Stimulated activated naive B cell treated with anti-CD40 and anti-IgM and Interleukin-4, amounts not matched to agents 10 μg/mL and 1 μg/mL and 100 μg/mL, for 72 hours (primary cell): ENCODE results near the gene MKI67.

Experiments
- ATAC-seq, 2 donors: fragments of 150-1000 bp; cut with Tn5 transposase; replicated peaks; 2 replicates each; pipeline ENCODE4 v1.10.0; 2021; ENCODE audit warnings: moderate library complexity in 1 of 2
- DNase-seq: peaks from one replicate; pipeline ENCODE4 v3.0.0; 2021
- H3K27ac Mint-ChIP-seq: one replicate; pipeline ENCODE4 v1.8.0; 2022; ENCODE audit warnings: mild to moderate bottlenecking, mixed read lengths
- H3K27me3 Mint-ChIP-seq, 2 donors: one replicate each; pipeline ENCODE4 v1.8.0; 2022; ENCODE audit warnings: mixed read lengths in 2 of 2
- H3K36me3 Mint-ChIP-seq, 2 donors: one replicate each; pipeline ENCODE4 v1.8.0; 2022; ENCODE audit warnings: mixed read lengths in 2 of 2, mild to moderate bottlenecking in 1 of 2
- H3K4me1 Mint-ChIP-seq, 2 donors: one replicate each; pipeline ENCODE4 v1.8.0; 2022; ENCODE audit warnings: mixed read lengths in 2 of 2, mild to moderate bottlenecking in 1 of 2
- H3K4me3 Mint-ChIP-seq, 2 donors: one replicate each; pipeline ENCODE4 v1.8.0; 2022; ENCODE audit warnings: mild to moderate bottlenecking in 2 of 2, mixed read lengths in 2 of 2, moderate library complexity in 1 of 2
- H3K9me3 Mint-ChIP-seq, 2 donors: one replicate each; pipeline ENCODE4 v1.8.0; 2022; ENCODE audit warnings: mixed read lengths in 2 of 2, mild to moderate bottlenecking in 1 of 2

MKI67 gene

DNA sequence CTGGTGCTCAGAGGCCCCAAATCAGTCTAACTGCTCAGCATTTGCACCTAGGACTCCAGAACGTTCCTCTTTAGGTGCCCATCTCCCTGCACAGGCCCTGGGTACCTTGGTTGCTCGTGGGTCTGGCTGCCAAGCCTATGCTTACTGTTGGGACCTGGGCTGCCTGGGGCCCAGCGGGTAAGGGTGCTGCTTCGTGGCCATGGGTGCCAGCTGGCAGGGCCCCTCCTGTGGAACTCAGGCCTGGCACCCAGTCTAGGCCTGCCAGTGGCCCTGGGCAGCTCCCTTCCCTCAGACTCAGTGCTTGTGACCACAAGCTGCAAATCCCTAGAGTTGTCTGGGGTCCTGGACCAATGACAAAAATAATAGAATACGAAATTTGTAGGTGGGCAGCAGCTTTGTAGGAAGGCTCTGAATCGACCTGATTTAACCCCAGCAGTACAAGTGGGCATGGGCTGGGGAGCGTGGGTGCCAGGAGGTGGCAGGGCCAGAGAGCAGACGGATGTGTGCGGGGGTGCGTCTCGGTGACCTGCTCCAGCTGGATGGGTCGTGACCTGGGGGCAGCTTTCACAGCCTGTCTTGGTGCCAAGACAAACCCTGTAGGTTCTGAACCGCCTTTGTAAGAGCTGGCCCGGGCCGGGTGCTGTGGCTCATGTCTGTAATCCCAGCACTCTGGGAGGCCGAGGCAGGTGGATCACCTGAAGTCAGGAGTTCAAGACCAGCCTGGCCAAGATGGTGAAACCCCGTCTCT is 69.7 kb downstream of the MKI67 start:
- Mint-ChIP-seq H3K4me3 (no peak overlapping the region), H3K36me3 (peaks cover 62 to 74% of the 10 kb centered on the region in 2 donors)

DNA sequence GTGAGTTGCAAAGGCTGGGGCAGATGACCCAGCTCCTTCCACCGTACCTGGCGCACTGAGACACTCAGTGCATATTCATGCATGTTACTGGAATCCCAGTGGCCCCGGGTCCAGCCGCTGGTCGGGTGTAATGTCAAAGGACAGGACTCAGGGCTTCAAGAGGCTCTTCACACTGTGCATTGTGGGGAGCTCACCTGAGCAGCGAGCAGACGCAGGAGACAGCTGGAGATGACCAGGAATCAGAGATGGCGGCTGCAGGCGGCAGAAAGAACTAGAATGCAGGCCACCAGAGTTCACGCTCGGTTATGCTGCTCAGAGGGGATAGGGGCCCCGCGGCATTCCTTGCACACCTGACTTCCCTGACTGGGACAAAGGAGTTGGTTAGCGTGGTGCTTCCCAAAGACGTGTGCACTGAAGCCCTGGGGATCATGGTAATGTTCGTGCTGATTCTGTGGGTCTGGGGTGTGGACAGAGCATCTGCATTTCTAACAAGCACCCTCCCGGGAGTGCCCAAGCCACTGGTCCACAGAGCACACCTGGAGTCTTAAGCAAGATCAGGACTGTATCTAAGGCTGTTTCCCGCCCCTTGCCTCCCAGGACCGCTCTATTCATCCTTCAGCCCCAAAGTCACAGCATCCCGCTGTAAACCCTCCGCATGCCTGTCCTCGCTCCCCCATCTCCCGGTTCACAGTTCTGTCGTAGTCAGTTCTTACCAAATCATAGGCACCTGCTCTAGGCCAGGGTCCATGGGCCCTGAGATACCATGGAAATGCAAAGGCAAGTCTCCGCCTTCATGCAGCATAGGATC is 71.0 kb downstream of the MKI67 start:
- Mint-ChIP-seq H3K9me3 (no peaks in the 10 kb centered on the region), H3K4me3 (no peak overlapping the region), H3K36me3 (peaks cover 65 to 71% of the 10 kb centered on the region in 2 donors), H3K27me3 (no peaks in the 10 kb centered on the region), H3K4me1 (peaks cover 25 to 50% of the 10 kb centered on the region in 2 donors), H3K27ac (no peak overlapping the region)
- no peak for ATAC-seq
- no peak for DNase-seq

More for the DNA sequence above, 69.7 kb downstream of the MKI67 start:
- no peak for ATAC-seq
- H3K9me3 Mint-ChIP-seq: no peaks in the 10 kb centered on the region
- no peak overlapping the region for H3K27ac Mint-ChIP-seq
- H3K4me1 Mint-ChIP-seq: peaks cover 21 to 47% of the 10 kb centered on the region in 2 donors
- DNase-seq: no peak
- H3K27me3 Mint-ChIP-seq: no peaks in the 10 kb centered on the region

DNA sequence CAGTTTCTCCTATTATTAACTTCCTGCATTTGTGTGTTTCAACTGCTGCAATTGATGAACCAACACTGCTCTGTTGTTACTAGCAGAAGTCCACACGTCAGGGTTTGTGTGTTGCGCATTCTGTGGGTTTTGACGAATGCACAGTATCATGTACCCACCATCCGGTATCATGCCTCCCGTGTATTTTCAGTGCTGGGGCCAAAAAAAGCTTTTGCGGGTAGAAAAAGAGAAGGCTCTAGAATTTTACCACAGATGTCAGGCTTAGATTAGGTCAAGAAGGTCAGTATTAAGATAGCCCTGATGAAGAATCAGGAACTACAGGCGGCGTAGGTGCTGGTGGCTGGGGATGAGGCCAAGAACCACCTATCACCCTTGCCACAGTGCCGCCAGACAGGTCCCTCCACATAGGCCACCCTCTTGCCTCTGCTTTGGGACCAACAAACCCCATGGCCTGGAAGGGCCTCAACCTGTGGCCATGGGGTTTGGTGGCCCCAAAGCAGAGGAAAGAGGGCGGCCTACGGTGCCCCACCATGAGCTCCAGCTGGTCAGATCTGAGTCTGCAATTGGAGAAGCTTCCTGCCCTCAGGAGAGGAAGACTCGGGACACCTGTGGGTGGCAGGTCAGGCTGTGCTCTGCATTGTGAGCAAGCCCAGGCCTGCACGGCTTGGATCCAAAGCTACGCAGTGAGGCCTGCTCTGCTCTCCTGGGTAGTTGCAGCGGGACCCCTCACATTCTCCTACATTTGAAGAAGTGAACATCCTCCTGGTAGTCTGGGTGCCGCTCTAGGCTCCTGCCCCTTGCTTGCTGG is 71.9 kb downstream of the MKI67 start:
- Mint-ChIP-seq H3K4me1 (peaks cover 28 to 51% of the 10 kb centered on the region in 2 donors), H3K27ac (no peak overlapping the region), H3K36me3 (peaks cover 62 to 72% of the 10 kb centered on the region in 2 donors)

DNA sequence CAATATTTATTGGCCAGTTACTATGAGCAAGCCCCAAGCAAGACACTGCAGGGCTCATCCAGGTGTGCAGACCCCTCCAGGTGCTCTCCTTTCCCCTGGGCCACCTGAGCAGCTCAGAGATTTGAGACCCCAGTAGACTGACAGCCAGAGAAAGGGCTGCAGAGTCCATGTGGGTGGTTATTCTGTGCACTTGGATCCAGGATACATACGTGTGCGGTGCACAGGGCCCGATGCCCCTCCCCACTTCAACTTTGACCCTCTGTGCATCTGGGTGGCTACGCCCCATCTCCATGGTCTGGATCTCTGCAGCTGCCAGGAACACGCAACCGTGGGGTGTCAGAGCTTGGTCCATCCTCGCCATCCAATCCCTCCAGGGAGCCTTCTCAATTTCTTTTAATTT is 72.9 kb downstream of the MKI67 start:
- ATAC-seq: no peak
- Mint-ChIP-seq H3K36me3 (peaks cover 58 to 76% of the 10 kb centered on the region in 2 donors), H3K4me1 (peaks cover 31 to 51% of the 10 kb centered on the region in 2 donors), H3K4me3 (no peak overlapping the region), H3K27ac (no peak overlapping the region), H3K27me3 (no peaks in the 10 kb centered on the region), H3K9me3 (no peaks in the 10 kb centered on the region)
- DNase-seq: no peak

More for the DNA sequence above, 71.9 kb downstream of the MKI67 start:
- H3K27me3 Mint-ChIP-seq: no peaks in the 10 kb centered on the region
- DNase-seq: no peak
- no peak for ATAC-seq
- no peaks in the 10 kb centered on the region for H3K9me3 Mint-ChIP-seq
- no peak overlapping the region for H3K4me3 Mint-ChIP-seq

DNA sequence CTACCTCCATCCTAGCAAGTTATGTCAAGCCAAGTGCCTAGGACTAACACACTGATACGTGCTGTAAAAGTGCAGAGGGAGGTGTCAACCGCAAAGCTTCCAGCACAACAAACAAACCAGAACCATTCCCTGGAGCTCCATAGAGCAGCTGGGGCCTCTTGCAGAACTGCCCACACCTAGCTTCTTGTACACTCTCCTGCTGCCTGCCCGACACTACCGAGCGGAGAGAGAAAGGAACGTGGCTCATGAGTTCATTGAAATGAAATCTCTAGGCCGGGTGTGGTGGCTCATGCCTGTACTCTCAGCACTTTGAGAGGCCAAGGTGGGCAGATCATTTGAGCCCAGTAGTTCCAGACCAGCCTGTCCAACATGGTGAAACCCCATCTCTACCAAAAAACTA is 73.5 kb downstream of the MKI67 start:
- H3K27ac Mint-ChIP-seq: no peak overlapping the region
- DNase-seq (no peak), ATAC-seq (no peak)
- no peaks in the 10 kb centered on the region for H3K9me3 Mint-ChIP-seq
- H3K4me3 Mint-ChIP-seq: no peak overlapping the region
- peaks cover 32 to 51% of the 10 kb centered on the region in 2 donors for H3K4me1 Mint-ChIP-seq
- H3K27me3 Mint-ChIP-seq: no peaks in the 10 kb centered on the region
- H3K36me3 Mint-ChIP-seq: peaks cover 53 to 71% of the 10 kb centered on the region in 2 donors

DNA sequence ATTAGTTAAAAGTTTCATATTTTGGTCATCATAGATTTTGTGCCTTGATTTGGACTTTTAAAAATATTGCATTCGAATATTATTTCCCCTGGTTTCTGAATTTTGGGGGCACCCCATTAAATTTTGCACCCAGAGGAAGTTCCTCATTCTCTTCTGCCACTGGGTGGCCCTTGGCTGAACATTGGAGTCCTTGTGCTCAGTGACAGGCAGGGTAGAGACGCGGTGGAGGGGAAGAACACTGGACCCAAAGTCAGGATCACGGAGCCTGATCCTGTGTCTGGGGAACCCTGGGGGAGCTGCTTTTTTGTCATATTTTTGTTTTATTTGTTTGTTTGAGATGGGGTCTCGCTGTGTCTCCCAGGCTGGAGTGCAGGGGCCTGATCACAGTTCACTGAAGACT is 74.7 kb downstream of the MKI67 start:
- Mint-ChIP-seq H3K27ac (no peak overlapping the region), H3K9me3 (no peaks in the 10 kb centered on the region), H3K27me3 (no peaks in the 10 kb centered on the region), H3K36me3 (peaks cover 42 to 66% of the 10 kb centered on the region in 2 donors), H3K4me3 (no peak overlapping the region), H3K4me1 (peaks cover 34 to 59% of the 10 kb centered on the region in 2 donors)
- ATAC-seq (no peak), DNase-seq (no peak)

DNA sequence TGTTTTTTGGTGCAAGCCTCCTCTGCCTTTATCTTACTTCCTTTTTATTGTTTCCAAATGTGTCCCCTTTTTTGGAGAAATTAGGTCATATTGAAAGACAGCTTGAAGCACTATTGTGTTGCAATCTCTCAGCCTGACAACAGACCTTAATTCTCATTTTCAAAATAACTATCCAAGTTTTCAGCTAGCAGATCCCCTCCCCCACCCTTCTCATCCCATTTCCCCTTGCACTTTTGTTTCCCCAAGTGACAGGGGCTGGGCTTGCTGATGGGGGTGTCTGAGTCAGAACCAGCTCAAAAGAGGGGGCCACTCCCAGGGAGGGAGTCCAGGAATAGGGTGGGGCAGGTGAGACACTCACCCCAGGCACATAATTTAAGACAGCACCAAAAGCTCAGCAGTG is 75.3 kb downstream of the MKI67 start:
- peaks cover 40 to 65% of the 10 kb centered on the region in 2 donors for H3K4me1 Mint-ChIP-seq
- ATAC-seq: peak; percentile 28 to 31
- peak overlapping the region in 1 of 2 donors; percentile 63 for H3K4me3 Mint-ChIP-seq
- H3K27ac Mint-ChIP-seq: peak overlapping the region; percentile 27
- H3K27me3 Mint-ChIP-seq: no peaks in the 10 kb centered on the region
- H3K36me3 Mint-ChIP-seq: peaks cover 35 to 60% of the 10 kb centered on the region in 2 donors
- no peak for DNase-seq
- no peaks in the 10 kb centered on the region for H3K9me3 Mint-ChIP-seq

DNA sequence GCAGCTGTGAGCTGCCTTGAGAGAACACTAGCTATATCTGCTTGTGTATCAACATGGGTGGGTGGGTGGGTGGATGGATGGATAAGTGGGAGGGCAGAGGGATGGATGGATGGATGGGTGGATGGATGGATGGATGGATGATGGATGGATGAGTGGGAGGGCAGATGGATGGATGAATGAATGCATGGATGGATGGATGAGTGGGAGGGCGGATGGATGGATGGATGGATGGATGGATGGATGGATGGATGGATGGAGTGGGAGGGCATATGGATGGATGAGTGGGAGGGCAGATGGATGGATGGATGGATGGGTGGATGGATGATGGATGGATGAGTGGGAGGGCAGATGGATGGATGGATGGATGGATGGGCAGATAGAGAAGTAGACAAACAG is 76.1 kb downstream of the MKI67 start:
- H3K9me3 Mint-ChIP-seq: no peaks in the 10 kb centered on the region
- H3K27me3 Mint-ChIP-seq: no peaks in the 10 kb centered on the region
- ATAC-seq (no peak), DNase-seq (no peak)
- no peak overlapping the region for H3K27ac Mint-ChIP-seq
- peaks cover 27 to 52% of the 10 kb centered on the region in 2 donors for H3K36me3 Mint-ChIP-seq
- H3K4me3 Mint-ChIP-seq: peak overlapping the region; percentile 33 to 63
- H3K4me1 Mint-ChIP-seq: peaks cover 48 to 73% of the 10 kb centered on the region in 2 donors

DNA sequence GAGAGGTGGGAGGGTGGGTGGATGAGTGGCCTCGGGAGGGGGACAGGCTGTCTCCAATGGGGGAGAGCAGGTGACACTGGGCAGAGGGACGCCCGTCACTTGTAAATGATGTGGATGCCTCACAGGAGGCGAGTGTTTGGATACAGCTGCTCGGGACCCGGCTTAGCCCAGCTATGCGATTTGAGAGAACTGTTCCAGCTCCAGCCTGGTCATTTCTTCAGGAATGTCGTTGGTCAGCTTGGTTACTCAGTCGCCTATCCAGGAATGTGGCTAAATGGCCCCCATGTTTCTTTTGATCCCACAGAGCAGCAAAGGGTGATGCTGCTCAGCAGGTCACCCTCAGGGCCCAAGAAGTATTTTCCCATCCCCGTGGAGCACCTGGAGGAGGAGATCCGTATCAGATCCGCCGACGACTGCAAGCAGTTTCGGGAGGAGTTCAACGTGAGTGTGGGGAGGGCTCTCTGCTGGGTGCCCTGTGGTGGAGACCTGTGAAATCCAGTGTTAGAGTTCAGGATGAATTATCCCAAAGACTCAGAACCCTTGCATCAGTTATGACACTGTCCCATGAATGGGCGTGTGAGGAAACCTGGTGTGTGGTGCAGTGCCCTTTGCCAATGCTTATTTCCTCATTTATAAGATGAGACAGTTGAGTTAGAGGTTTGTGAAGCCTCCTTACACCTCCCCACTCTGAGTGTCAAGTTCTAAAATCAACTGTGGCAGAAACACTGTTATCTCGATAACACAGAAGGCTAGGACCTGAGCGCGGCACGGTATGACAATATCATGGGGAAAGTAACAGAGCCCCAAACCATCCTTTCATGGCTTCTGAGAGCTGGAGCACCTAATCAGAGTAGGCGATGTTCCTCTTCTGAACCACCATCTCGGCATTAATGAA is 76.8 kb downstream of the MKI67 start:
- Mint-ChIP-seq H3K27ac (peak overlapping the region; percentile 31), H3K36me3 (peaks cover 23 to 47% of the 10 kb centered on the region in 2 donors), H3K4me1 (peaks cover 51 to 74% of the 10 kb centered on the region in 2 donors), H3K9me3 (no peaks in the 10 kb centered on the region), H3K27me3 (no peaks in the 10 kb centered on the region), H3K4me3 (peak overlapping the region; percentile 92)
- DNase-seq: no peak
- peak; percentile 26 to 43 for ATAC-seq

DNA sequence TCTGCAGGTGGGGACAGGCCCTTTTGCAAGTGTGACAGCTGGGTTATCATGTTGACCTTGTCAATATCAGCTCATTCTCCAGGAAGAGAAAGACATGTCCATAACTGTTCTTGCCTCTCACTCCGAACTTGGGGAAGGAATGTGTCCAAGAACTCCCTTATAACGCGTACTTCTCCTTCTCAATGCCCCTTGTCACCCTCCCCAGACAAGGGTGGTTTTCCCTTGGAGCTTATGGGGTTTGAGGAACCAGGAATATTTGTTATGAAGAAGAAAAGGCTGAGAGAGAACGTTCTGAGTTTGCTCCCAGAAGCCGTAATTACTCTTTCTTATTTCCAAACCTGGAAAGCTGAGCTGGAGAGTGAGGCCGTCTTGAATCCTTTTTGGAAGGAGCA is 77.4 kb downstream of the MKI67 start:
- DNase-seq (no peak), ATAC-seq (no peak)
- peaks cover 51 to 74% of the 10 kb centered on the region in 2 donors for H3K4me1 Mint-ChIP-seq
- H3K27me3 Mint-ChIP-seq: no peaks in the 10 kb centered on the region
- H3K27ac Mint-ChIP-seq: peak overlapping the region; percentile 93
- H3K36me3 Mint-ChIP-seq: peaks cover 23 to 44% of the 10 kb centered on the region in 2 donors
- H3K4me3 Mint-ChIP-seq: peak overlapping the region; percentile 92
- no peaks in the 10 kb centered on the region for H3K9me3 Mint-ChIP-seq

DNA sequence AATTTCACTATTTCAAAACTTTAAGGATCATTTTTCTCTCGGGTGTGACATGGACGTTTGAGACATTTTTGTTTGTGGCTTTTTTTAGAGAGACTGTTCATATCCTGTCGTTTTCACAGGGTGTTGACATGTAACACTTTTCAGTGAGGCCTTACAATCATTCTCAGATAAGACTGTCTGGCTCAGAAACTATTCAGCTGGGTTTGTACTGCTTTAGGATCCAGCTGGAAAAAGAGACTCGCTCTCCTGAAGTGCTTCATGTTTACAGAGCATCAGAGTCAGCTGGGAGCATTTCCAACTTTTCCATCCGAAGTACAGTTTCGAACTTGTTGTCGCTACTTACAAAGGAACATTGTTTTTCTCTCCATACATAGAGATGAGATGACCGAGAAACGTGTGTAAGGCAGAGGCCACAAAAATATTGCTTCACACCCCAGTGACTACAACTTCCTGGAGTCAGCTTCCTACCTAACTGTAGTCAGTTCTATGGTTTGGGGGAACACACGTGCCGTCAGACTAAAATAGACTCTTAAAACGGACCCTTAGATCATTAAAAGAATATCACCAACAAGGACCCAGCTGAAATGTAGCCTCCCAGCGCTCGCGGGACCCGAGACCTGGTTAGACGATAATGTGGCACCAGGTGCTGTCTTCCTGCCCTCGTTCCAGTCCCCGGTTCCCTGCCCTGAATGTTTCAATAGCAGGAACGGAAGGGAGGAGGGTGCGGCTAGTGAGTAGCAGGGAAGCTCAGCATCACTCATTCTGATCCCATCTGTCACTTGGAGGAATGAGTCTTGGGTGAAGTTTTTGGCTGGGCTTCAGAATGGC is 78.0 kb downstream of the MKI67 start:
- Mint-ChIP-seq H3K36me3 (peaks cover 23 to 42% of the 10 kb centered on the region in 2 donors), H3K4me3 (peak overlapping the region; percentile 92), H3K27me3 (no peaks in the 10 kb centered on the region), H3K27ac (peak overlapping the region; percentile 93), H3K9me3 (no peaks in the 10 kb centered on the region), H3K4me1 (peaks cover 51 to 74% of the 10 kb centered on the region in 2 donors)
- no peak for DNase-seq
- ATAC-seq: peak in 1 of 2 donors; percentile 12

DNA sequence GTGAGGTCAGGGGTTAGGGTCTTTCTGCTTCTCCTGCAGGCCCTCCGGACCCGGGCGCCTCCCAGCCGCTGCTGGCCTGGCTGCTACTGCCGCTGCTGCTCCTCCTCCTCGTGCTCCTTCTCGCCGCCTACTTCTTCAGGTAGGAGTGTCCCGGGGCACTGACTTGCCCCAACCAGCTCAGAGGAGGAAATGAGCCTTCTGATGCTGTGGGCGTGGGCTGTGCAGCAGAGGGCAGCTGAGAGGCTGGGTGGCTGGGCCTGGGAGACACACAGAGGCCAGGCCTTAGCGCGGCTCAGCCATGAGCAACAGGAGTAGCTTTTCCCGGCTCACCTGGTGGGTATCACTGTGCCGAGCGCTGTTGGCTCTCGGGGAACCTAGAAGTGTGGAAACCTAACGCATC is 78.9 kb downstream of the MKI67 start:
- DNase-seq (peak; percentile 81), ATAC-seq (peak; percentile 96)
- H3K4me1 Mint-ChIP-seq: peaks cover 51 to 74% of the 10 kb centered on the region in 2 donors
- H3K9me3 Mint-ChIP-seq: no peaks in the 10 kb centered on the region
- H3K4me3 Mint-ChIP-seq: peak overlapping the region; percentile 92
- H3K27me3 Mint-ChIP-seq: no peaks in the 10 kb centered on the region
- H3K27ac Mint-ChIP-seq: peak overlapping the region; percentile 93
- peaks cover 16 to 35% of the 10 kb centered on the region in 2 donors for H3K36me3 Mint-ChIP-seq

DNA sequence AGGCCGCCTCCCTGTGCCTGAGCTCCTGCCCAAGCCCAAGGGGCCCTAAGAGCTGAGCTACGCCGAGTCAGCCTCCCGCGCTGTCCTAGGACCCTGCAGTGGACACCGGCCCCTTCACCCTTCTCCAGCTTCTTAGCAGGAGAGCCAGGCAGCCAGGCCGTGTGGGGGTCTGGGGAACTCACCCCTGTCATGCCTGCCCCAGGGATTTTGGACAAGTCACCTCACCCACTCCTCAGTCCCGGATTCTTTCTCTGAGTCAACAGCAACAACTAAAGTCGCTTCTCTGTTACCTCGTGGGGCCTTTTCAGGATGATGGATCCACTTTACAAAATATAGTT is 79.3 kb downstream of the MKI67 start:
- no peak for ATAC-seq
- peaks cover 51 to 72% of the 10 kb centered on the region in 2 donors for H3K4me1 Mint-ChIP-seq

More for the DNA sequence above, 79.3 kb downstream of the MKI67 start:
- Mint-ChIP-seq H3K27me3 (no peaks in the 10 kb centered on the region), H3K4me3 (peak overlapping the region; percentile 92), H3K27ac (peak overlapping the region; percentile 93), H3K36me3 (peaks cover 13 to 31% of the 10 kb centered on the region in 2 donors), H3K9me3 (no peaks in the 10 kb centered on the region)
- DNase-seq: no peak
